T47D (cell line): ENCODE results near the gene MRPL14.
"Not testable (repeated sequence)": the region's sequence is repeated elsewhere in the genome, so short reads cannot be mapped to it uniquely, and the experiment has no call there.

Experiments
- DNase-seq, 2 experiments: peaks; one replicate each; pipeline versions ENCODE4 v3.0.0 to v3.0.0-alpha.2; 2011 to 2012; ENCODE audit warnings: low read depth in 1 of 2, low spot score in 1 of 2
- JUND ChIP-seq: IDR thresholded peaks from 2 replicates; pipeline ENCODE4 v1.6.1; 2012; ENCODE audit warnings: low read depth
- in situ Hi-C: cut with HindIII; loops from 2 replicates; pipeline ENCODE4 v1.10.0; 2016; ENCODE audit warnings: low sequenced_read_pairs, low pct_unique_long_range_greater_than_20kb

Gene MRPL14

DNA sequence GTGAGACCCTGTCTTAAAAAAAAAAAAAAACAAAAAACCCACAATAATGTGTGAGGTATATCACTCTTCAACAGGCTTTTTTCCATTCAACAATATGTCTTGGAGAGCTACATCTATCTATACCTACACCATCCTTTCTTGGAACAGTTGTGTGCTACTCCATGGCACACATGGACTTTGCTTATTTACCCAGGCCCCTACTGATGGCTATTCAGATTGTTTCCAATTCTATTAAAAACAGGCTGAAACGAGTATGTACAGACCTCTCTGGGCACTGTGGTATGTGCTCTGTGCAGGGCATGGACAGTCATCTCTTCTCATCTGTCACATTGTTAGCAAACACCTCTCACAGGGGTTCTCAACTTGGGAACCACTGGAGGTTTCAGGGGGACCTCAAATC, 28.1 kb downstream of the MRPL14 start:
- no peak for TF ChIP-seq JUND
- no peak for DNase-seq
- in situ Hi-C loops: no loop called here

DNA sequence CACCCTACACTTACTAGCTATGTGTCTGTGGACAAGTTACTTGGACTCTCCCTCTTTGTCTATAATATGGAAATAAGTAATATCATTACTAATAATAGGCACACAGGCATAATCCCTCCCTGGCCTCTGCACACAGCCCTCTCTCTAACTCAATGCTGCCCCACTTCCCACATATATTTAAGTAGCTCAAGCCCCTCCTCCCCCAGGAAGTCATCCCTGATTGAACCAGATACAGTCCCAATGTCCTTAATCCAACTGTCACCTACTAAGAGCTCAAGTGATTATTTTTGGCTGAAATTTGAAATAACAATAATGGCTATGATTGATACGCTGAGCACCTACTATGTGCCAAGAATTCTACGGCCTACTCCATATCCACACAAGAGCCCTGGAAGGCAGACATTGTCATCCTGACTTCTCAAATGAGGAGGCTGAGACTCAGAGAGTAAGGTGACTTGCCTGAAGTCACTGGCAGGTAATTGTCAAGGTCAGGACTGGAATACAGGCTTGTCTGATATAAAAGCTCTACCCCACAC, 29.4 kb downstream of the MRPL14 start:
- in situ Hi-C loops: no loop called here
- no peak for DNase-seq
- no peak for TF ChIP-seq JUND

DNA sequence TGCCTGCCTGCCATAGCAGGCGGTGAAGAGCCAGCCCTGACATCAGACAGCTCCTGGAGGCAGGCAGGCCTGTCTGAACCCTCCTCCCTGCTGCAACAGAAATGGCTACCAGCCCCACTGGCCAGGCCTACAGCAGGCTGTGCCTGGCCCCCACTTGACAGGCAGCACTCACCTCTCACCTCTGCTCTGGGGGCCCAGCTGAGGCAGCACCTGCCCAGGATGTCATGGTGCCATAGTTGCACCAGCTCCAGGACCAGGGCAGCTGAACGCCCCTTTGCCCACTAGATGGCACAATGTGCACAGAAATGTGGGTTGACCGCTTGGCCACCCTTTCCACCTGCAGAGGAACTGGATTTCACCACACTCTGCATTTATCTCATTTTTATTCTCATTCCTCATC, 30.6 kb downstream of the MRPL14 start:
- TF ChIP-seq JUND: no peak
- in situ Hi-C loops: no loop called here
- DNase-seq: peak; percentile 73 to 85

DNA sequence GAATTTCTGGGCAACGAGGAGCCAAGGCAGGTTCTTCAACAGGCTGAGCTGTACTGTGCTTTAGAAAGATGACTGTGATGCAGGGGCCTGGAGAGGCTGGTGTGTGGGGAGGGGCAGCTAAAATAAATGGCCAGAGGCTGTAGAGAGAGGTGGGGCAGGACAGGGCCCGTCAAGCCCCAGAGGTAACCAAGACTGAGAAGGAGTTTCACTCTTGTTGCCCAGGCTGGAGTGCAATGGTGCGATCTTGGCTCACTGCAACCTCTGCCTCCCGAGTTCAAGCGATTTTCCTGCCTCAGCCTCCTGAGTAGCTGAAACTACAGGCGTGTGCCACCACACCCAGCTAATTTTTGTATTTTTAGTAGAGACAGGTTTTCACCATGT, 32.0 kb downstream of the MRPL14 start:
- DNase-seq, in situ Hi-C loops: not testable (repeated sequence)

DNA sequence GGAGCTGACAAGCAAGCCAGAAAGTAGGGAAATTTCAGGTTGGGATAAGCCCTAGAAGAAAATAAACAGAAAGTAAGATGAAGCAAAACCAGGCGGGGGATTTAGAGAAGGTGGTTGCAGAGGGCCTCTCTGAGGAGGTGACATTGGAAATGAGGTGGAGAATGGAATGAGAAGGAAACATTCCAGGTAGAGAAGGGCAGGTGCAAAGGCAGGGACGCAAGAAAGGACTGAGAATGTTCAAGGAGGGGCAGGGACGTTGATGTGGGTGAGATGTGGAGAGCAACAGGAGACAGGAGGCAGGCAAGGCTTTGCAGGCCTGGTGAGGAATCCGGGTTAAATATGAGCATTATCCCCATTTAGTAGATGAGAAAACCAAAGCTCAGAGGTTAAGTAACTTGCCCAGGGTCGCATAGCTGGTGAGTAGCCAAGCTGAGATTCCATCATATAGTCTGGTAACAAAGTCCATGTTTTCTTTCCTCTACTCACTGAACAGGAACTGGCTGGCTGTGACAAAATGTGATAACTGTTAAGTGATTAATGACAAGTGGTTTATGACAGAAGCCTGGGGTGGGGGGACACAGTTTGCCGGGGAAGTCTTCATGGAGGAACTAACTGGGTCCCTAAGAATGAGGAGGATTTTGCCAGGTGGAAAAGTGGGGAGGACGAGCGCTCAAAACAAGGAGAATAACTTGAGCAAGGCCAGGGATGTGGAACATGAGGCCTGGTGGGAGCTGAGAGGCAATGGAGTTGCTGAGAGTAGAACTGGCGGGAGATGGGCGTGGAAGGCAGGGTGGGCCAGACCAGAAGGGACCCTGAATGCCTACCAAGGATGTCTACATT, 32.6 kb downstream of the MRPL14 start:
- no peak for TF ChIP-seq JUND
- in situ Hi-C loops: no loop called here
- DNase-seq: no peak

DNA sequence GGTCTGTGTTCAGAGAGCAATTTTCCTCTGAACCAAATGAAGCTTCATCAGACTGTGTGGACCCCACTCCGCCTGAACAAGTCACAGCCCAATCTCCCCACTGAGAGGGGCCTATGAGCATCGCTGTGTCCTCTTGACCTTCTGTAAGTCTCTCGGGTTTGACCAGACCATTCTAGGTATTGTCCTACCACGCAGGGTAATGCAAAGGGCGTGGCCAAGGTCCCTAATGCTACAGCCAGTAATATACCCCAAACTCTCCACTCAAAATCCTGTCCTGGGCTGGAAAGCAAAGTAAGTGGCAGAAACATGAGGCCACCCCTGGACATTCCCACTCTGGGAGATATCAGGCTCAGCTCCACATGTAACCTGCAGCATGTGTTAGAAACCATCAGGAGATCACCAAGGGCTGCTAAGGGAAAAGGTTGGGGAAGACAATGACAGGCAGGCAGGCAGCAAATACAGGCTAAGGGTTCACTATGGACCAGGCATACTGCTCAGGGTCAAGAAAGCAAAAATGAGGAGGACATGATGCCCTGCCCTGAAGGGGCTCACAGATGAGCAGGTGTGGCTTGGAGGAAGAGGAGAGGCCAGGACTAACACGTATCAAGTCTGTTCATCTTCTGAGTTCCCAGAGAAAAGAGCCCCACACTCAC, 33.4 kb downstream of the MRPL14 start:
- no peak for TF ChIP-seq JUND
- in situ Hi-C loops: no loop called here
- DNase-seq: no peak

DNA sequence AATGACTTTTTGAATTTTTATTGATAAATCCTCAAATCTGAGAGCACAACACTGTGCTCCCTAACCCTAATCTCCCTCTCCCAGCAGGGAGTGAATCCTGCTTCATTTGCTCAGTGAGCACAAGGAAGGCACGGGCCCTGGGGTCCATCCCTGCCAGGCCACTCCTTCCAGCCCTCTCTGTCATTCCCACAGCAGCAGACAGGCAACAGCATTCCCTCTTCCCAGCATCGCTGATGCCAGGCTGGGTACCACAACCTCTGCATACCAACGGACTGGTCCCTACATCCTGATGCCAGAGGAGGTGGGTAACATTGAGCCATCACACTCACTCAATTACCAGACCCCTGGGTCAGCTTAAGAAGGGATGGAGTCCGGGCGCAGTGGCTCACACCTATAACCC, 34.2 kb downstream of the MRPL14 start:
- in situ Hi-C loops: no loop called here
- no peak for DNase-seq
- TF ChIP-seq JUND: no peak

DNA sequence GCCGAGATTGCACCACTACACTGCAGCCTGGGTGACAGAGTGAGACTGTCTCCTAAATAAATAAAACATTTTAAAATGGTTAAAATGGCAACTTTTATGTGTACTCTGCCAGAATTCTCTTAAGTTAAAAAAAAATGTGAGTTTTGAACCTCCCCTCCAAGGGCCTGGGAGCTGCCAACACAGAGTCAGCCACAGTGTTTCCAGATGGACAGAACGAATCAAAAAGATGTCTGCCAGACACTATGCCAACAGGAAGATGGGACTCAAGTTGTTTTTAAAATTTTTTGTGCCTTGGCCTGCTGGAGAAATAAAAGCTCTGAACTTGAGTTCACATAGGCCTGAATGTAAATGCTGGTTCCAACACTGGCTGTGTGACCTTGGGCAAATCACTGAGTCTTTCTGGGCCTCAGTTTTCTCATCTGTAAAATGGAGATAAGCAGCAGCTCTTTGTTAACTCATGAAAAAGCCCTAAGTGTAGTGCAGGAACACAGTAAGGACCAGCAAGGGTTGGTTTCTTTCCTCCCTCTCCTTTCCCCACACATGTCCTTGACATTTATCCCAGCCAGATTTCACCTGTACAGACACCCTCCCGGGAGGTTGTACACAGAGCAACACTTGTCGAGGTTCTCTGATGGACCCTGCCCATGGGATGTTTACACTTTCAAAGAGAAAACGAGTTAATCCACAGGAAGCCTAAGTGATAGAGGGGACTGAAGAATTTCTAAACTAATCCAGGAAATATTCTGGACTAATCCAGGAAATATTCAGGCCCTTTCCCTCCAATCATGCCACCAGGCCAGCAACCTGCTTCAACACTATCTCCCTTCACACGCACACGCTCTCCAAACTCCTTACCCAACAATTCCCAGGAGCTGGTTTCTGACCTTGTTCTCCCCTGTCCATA, 35.0 kb downstream of the MRPL14 start:
- no peak for DNase-seq
- in situ Hi-C loops: no loop called here
- TF ChIP-seq JUND: no peak

DNA sequence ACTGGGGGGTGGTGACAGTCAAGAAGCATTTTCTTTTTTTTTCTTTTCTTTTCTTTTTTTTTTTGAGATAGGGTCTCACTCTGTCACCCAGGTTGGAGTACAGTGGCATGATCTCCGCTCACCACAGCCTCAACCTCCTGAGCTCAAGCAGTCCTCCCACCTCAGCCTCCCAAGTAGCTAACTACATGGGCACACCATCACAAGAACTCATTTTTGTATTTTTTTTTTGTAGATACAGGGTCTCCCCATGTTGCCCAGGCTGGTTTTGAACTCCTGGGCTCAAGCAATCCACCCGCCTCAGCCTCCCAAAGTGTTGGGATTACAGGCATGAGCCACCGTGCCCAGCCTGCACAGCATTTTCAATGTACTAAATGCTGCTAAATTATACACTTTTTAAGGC, 35.9 kb downstream of the MRPL14 start:
- in situ Hi-C loops, DNase-seq: not testable (repeated sequence)

DNA sequence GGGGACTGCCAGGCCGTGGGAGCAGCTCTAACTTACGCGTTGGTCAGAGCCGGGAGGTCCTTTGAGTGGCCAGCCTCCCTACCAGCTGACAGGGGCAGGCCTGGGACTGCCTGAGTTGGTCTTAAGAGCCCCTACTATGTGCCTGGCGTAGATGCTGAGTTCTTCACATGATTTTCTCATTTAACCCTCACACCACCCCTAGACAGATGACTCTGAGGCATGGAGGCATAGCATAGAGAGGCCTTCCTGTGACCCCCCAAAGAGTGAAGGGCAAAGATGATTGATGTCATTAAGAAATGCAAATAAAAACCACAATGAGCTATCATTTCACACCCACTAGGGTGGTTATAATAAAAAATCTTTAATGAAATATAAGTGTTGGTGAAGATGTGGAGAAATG, 36.8 kb downstream of the MRPL14 start:
- no peak for DNase-seq
- in situ Hi-C loops: no loop called here
- no peak for TF ChIP-seq JUND

DNA sequence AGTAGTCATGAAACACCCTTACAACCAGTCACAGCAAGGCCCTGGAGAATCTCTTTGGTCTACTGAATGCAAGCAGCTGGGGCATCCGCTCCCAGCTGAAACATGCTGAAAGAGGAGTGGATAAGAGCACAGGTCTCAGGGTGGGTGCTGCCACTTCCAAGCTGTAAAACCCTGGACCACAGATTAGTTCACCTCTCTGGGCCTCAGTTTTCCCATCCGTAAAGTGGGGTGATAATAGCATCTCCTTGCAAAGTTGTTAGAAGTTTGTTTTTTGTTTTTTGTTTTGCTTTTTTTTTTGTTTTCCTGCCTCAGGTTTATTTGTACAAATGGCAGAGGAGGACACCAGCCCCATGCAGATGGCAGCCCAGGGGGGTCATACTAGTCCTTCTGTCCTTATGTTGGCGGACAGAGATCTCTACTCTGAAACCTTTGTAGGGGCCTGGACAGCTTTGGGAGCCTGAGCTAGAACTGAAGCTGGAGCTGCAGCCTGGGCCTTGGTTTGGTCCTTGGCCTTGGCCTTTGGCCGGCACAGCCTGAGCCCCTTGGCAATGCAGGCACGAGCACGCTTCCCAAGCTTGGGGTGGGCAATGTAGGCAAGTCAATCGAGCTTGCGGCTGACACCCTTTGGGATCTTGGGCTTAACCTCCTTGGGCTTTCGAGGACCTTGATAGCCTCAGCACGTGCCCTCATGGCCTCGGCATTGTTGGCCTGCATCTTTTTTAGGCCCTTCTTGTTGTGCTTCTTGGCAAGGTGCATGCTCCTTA, 38.2 kb downstream of the MRPL14 start:
- DNase-seq: no peak
- TF ChIP-seq JUND: no peak
- in situ Hi-C loops: no loop called here

DNA sequence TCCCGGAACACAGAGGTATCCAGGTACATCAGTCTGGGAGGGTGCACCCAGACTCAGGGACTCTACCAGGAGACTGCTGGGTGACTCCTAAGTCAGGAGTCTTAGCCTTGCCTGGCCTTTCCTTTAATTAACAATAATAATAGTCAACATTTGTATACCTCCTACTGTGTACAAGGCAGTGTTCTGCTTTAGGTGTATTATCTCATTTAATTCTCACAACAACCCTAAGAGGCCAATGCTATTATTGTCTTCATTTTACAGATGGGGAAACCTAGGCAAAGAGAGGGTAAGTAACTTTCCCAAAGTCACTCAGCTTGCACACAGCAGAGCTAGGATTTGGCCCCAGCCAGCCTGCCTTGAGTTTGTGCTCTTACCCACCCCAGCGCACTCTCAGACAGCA, 39.6 kb downstream of the MRPL14 start:
- no peak for TF ChIP-seq JUND
- in situ Hi-C loops: no loop called here
- DNase-seq: no peak
